ENCODE measurements around the gene KLHDC8A.

KLHDC8A gene

GRCh38 chr1:205358579-205358978, 1.9 kb upstream of the KLHDC8A start:
- Mint-ChIP-seq H3K9me3 (ENCODE audit: low read depth) (no peaks in the 10 kb centered on the region), H3K36me3 (no peaks in the 10 kb centered on the region), H3K27me3 (peaks cover 10% of the 10 kb centered on the region), H3K4me3 (no peak overlapping the region), H3K27ac (no peak overlapping the region), H3K4me1 (ENCODE audit: low read depth) (no peaks in the 10 kb centered on the region)

- no peaks in the 10 kb centered on the region for H3K4me1 Mint-ChIP-seq (ENCODE audit: low read depth)
- H3K4me3 Mint-ChIP-seq, result no peak overlapping the region
- no peaks in the 10 kb centered on the region for H3K36me3 Mint-ChIP-seq
- H3K9me3 Mint-ChIP-seq (ENCODE audit: low read depth), result no peaks in the 10 kb centered on the region
- peaks cover 10% of the 10 kb centered on the region for H3K27me3 Mint-ChIP-seq
- H3K27ac Mint-ChIP-seq, result no peak overlapping the region
These were observed 845 bp upstream of the KLHDC8A start for GRCh38 chr1:205357567-205357966.

- Mint-ChIP-seq H3K27me3 (peaks cover 10% of the 10 kb centered on the region), H3K4me1 (ENCODE audit: low read depth) (no peaks in the 10 kb centered on the region), H3K27ac (no peak overlapping the region), H3K4me3 (no peak overlapping the region), H3K9me3 (ENCODE audit: low read depth) (no peaks in the 10 kb centered on the region), H3K36me3 (no peaks in the 10 kb centered on the region)
These were observed 1.7 kb downstream of the KLHDC8A start for GRCh38 chr1:205355075-205355453.

GRCh38 chr1:205354259-205355074, 2.3 kb downstream of the KLHDC8A start:
- H3K36me3 Mint-ChIP-seq, result no peaks in the 10 kb centered on the region
- no peaks in the 10 kb centered on the region for H3K9me3 Mint-ChIP-seq (ENCODE audit: low read depth)
- H3K4me3 Mint-ChIP-seq, result no peak overlapping the region
- H3K4me1 Mint-ChIP-seq (ENCODE audit: low read depth), result no peaks in the 10 kb centered on the region
- H3K27ac Mint-ChIP-seq, result no peak overlapping the region
- H3K27me3 Mint-ChIP-seq, result peaks cover 12% of the 10 kb centered on the region

- Mint-ChIP-seq H3K27me3 (peaks cover 11% of the 10 kb centered on the region), H3K4me1 (ENCODE audit: low read depth) (no peaks in the 10 kb centered on the region), H3K36me3 (no peaks in the 10 kb centered on the region), H3K9me3 (ENCODE audit: low read depth) (no peaks in the 10 kb centered on the region), H3K4me3 (no peak overlapping the region), H3K27ac (no peak overlapping the region)
These were observed 3.1 kb downstream of the KLHDC8A start for GRCh38 chr1:205353612-205354011.

- H3K4me1 Mint-ChIP-seq (ENCODE audit: low read depth), result no peaks in the 10 kb centered on the region
- H3K36me3 Mint-ChIP-seq, result no peaks in the 10 kb centered on the region
- no peaks in the 10 kb centered on the region for H3K9me3 Mint-ChIP-seq (ENCODE audit: low read depth)
- H3K27ac Mint-ChIP-seq, result no peak overlapping the region
- H3K27me3 Mint-ChIP-seq, result peaks cover 10% of the 10 kb centered on the region
- no peak overlapping the region for H3K4me3 Mint-ChIP-seq
These were observed 3.5 kb downstream of the KLHDC8A start for GRCh38 chr1:205353191-205353590.

- Mint-ChIP-seq H3K27ac (no peak overlapping the region), H3K27me3 (peaks cover 4% of the 10 kb centered on the region), H3K9me3 (ENCODE audit: low read depth) (no peaks in the 10 kb centered on the region), H3K4me3 (no peak overlapping the region), H3K4me1 (ENCODE audit: low read depth) (no peaks in the 10 kb centered on the region), H3K36me3 (no peaks in the 10 kb centered on the region)
These were observed 4.6 kb downstream of the KLHDC8A start for GRCh38 chr1:205351984-205352713.

GRCh38 chr1:205350691-205351141, 6.0 kb downstream of the KLHDC8A start:
- no peak overlapping the region for H3K4me3 Mint-ChIP-seq
- H3K27ac Mint-ChIP-seq, result no peak overlapping the region
- H3K4me1 Mint-ChIP-seq (ENCODE audit: low read depth), result no peaks in the 10 kb centered on the region
- H3K27me3 Mint-ChIP-seq, result peaks cover 14% of the 10 kb centered on the region
- H3K36me3 Mint-ChIP-seq, result no peaks in the 10 kb centered on the region
- H3K9me3 Mint-ChIP-seq (ENCODE audit: low read depth), result no peaks in the 10 kb centered on the region

- H3K9me3 Mint-ChIP-seq (ENCODE audit: low read depth), result no peaks in the 10 kb centered on the region
- no peak overlapping the region for H3K4me3 Mint-ChIP-seq
- H3K36me3 Mint-ChIP-seq, result no peaks in the 10 kb centered on the region
- peaks cover 13% of the 10 kb centered on the region for H3K27me3 Mint-ChIP-seq
- no peaks in the 10 kb centered on the region for H3K4me1 Mint-ChIP-seq (ENCODE audit: low read depth)
- no peak overlapping the region for H3K27ac Mint-ChIP-seq
These were observed 6.6 kb downstream of the KLHDC8A start for GRCh38 chr1:205350124-205350523.

- peaks cover 19% of the 10 kb centered on the region for H3K27me3 Mint-ChIP-seq
- no peak overlapping the region for H3K27ac Mint-ChIP-seq
- H3K4me3 Mint-ChIP-seq, result no peak overlapping the region
- H3K9me3 Mint-ChIP-seq (ENCODE audit: low read depth), result no peaks in the 10 kb centered on the region
- no peaks in the 10 kb centered on the region for H3K36me3 Mint-ChIP-seq
- H3K4me1 Mint-ChIP-seq (ENCODE audit: low read depth), result peaks cover 7% of the 10 kb centered on the region
These were observed 7.9 kb downstream of the KLHDC8A start for GRCh38 chr1:205348554-205349487.

- Mint-ChIP-seq H3K36me3 (no peaks in the 10 kb centered on the region), H3K4me1 (ENCODE audit: low read depth) (peaks cover 12% of the 10 kb centered on the region), H3K27ac (no peak overlapping the region), H3K4me3 (no peak overlapping the region), H3K27me3 (peaks cover 24% of the 10 kb centered on the region), H3K9me3 (ENCODE audit: low read depth) (no peaks in the 10 kb centered on the region)
These were observed 9.7 kb downstream of the KLHDC8A start for GRCh38 chr1:205346956-205347574.

- H3K36me3 Mint-ChIP-seq, result no peaks in the 10 kb centered on the region
- H3K4me1 Mint-ChIP-seq (ENCODE audit: low read depth), result peaks cover 12% of the 10 kb centered on the region
- H3K27me3 Mint-ChIP-seq, result peaks cover 24% of the 10 kb centered on the region
- H3K4me3 Mint-ChIP-seq, result no peak overlapping the region
- no peaks in the 10 kb centered on the region for H3K9me3 Mint-ChIP-seq (ENCODE audit: low read depth)
- H3K27ac Mint-ChIP-seq, result no peak overlapping the region
These were observed 11.0 kb downstream of the KLHDC8A start for GRCh38 chr1:205345761-205346160.

- H3K27ac Mint-ChIP-seq, result no peak overlapping the region
- H3K36me3 Mint-ChIP-seq, result no peaks in the 10 kb centered on the region
- peaks cover 22% of the 10 kb centered on the region for H3K27me3 Mint-ChIP-seq
- H3K4me1 Mint-ChIP-seq (ENCODE audit: low read depth), result peaks cover 12% of the 10 kb centered on the region
- no peaks in the 10 kb centered on the region for H3K9me3 Mint-ChIP-seq (ENCODE audit: low read depth)
- H3K4me3 Mint-ChIP-seq, result peak overlapping the region; percentile 72
These were observed 12.4 kb downstream of the KLHDC8A start for GRCh38 chr1:205344066-205344928.
